ENCODE results near the gene LGI2. TPM values are rescaled to one million over a fixed set of nuclear protein-coding genes. Genes with fewer than 3 reads are reported as not detected.

Gene LGI2
- total and polyA plus RNA-seq, 4 donors: 0.18 to 1.8 (median 0.88) TPM

DNA sequence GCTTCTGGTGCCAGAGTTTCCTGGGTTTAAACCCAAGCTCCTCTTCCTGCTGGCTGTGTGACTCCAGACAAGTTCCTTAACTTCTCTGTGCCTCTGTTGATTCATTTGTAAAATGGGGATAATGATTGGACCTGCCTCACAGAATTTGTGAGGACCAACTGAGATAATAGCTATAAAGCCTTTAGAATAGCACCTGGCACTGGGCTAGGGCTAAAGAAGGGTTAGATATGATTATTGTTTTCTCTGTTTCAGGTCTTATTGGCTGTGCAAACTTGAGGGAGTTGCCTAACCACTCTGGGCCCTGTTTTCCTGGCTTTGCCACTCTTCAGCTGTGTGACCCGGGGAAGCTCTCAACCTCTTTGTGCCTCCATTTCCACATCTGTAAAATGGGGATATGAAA is 37.8 kb downstream of the LGI2 start:
- Histone ChIP-seq H3K9ac (ENCODE audit: insufficient read depth in 1 of 2, low read length in 2 of 2) (no peak overlapping the region), H3K4me3 (no peak overlapping the region), H3K27me3 (ENCODE audit: control insufficient read depth in 3 of 3, insufficient read depth in 3 of 3, low read length in 2 of 3) (no peaks in the 10 kb centered on the region), H3K36me3 (ENCODE audit: control insufficient read depth in 4 of 4, insufficient read depth in 4 of 4, low read length in 4 of 4) (no peaks in the 10 kb centered on the region), H3K4me1 (ENCODE audit: control insufficient read depth in 5 of 5, insufficient read depth in 5 of 5, low read length in 5 of 5) (peaks cover 0 to 3% (median 0%) of the 10 kb centered on the region in 5 donors), H3K9me3 (ENCODE audit: control insufficient read depth in 4 of 4, insufficient read depth in 3 of 4, low read length in 3 of 4) (peaks cover 0 to 5% (median 0%) of the 10 kb centered on the region in 4 donors), H3K27ac (ENCODE audit: low read depth in 1 of 2, low read length in 1 of 2) (no peak overlapping the region)
- DNase-seq: no peak
- whole genome bisulfite sequencing, 2 donors: 83 to 90% methylated on average over 1 of the region's 1 CpG
- TF ChIP-seq CTCF (IDR thresholded peaks at IDR 0.05; ENCODE audit: control extremely low read depth, extremely low read depth): no peak
- no peak for ATAC-seq (ENCODE audit: insufficient read depth, low FRiP score)

- H3K27ac ChIP-seq (ENCODE audit: low read depth in 1 of 2, low read length in 1 of 2): no peak overlapping the region
- TF ChIP-seq CTCF (IDR thresholded peaks at IDR 0.05; ENCODE audit: control extremely low read depth, extremely low read depth): no peak
- no peaks in the 10 kb centered on the region for H3K27me3 ChIP-seq (ENCODE audit: control insufficient read depth in 3 of 3, insufficient read depth in 3 of 3, low read length in 2 of 3)
- H3K36me3 ChIP-seq (ENCODE audit: control insufficient read depth in 4 of 4, insufficient read depth in 4 of 4, low read length in 4 of 4): no peaks in the 10 kb centered on the region
- DNase-seq (peak in 1 of 3 donors; percentile 15), ATAC-seq (ENCODE audit: insufficient read depth, low FRiP score) (no peak)
- H3K9ac ChIP-seq (ENCODE audit: insufficient read depth in 1 of 2, low read length in 2 of 2): no peak overlapping the region
- 59 to 76% methylated on average over 3 of the region's 3 CpGs for WGBS, 2 donors
- peaks cover 0 to 5% (median 0%) of the 10 kb centered on the region in 4 donors for H3K9me3 ChIP-seq (ENCODE audit: control insufficient read depth in 4 of 4, insufficient read depth in 3 of 4, low read length in 3 of 4)
- no peak overlapping the region for H3K4me3 ChIP-seq
- peaks cover 0 to 3% (median 0%) of the 10 kb centered on the region in 5 donors for H3K4me1 ChIP-seq (ENCODE audit: control insufficient read depth in 5 of 5, insufficient read depth in 5 of 5, low read length in 5 of 5)
These were observed 39.7 kb downstream of the LGI2 start for GRCh38 chr4:24991015-24991414.

DNA sequence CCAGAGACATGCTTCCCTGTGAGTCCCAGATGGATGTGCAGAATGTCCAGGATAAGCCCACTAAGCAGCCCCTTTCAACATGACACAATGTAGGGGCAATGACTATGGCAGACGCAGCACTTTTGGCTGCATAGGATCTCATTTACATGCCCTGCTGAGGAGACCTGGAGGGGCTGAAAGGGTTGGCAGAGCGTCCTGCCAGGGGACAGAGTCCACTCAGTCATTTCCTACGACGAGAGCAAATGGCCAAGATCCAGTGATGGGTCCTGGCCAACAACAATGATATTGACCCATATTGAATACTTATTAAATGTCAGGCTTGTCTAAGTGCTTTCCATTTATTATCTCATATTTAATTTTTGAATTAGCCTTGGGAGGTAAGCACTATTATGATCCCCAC is 41.4 kb downstream of the LGI2 start:
- H3K27ac ChIP-seq (ENCODE audit: low read depth in 1 of 2, low read length in 1 of 2): no peak overlapping the region
- H3K4me3 ChIP-seq: no peak overlapping the region
- no peak overlapping the region for H3K9ac ChIP-seq (ENCODE audit: insufficient read depth in 1 of 2, low read length in 2 of 2)
- ATAC-seq (ENCODE audit: insufficient read depth, low FRiP score) (no peak), DNase-seq (no peak)
- TF ChIP-seq CTCF (IDR thresholded peaks at IDR 0.05; ENCODE audit: control extremely low read depth, extremely low read depth): no peak
- no peaks in the 10 kb centered on the region for H3K36me3 ChIP-seq (ENCODE audit: control insufficient read depth in 4 of 4, insufficient read depth in 4 of 4, low read length in 4 of 4)
- no peaks in the 10 kb centered on the region for H3K27me3 ChIP-seq (ENCODE audit: control insufficient read depth in 3 of 3, insufficient read depth in 3 of 3, low read length in 2 of 3)
- peaks cover 0 to 3% (median 0%) of the 10 kb centered on the region in 5 donors for H3K4me1 ChIP-seq (ENCODE audit: control insufficient read depth in 5 of 5, insufficient read depth in 5 of 5, low read length in 5 of 5)
- 87 to 93% methylated on average over 4 of the region's 4 CpGs for WGBS, 2 donors
- H3K9me3 ChIP-seq (ENCODE audit: control insufficient read depth in 4 of 4, insufficient read depth in 3 of 4, low read length in 3 of 4): peaks cover 0 to 5% (median 0%) of the 10 kb centered on the region in 4 donors

- H3K27ac ChIP-seq (ENCODE audit: low read depth in 1 of 2, low read length in 1 of 2): no peak overlapping the region
- H3K9me3 ChIP-seq (ENCODE audit: control insufficient read depth in 4 of 4, insufficient read depth in 3 of 4, low read length in 3 of 4): peaks cover 0 to 5% (median 0%) of the 10 kb centered on the region in 4 donors
- no peaks in the 10 kb centered on the region for H3K36me3 ChIP-seq (ENCODE audit: control insufficient read depth in 4 of 4, insufficient read depth in 4 of 4, low read length in 4 of 4)
- no peaks in the 10 kb centered on the region for H3K27me3 ChIP-seq (ENCODE audit: control insufficient read depth in 3 of 3, insufficient read depth in 3 of 3, low read length in 2 of 3)
- 91 to 94% methylated on average over 1 of the region's 1 CpG for WGBS, 2 donors
- peak in 2 of 3 donors; percentile 27 to 32 for DNase-seq
- H3K4me1 ChIP-seq (ENCODE audit: control insufficient read depth in 5 of 5, insufficient read depth in 5 of 5, low read length in 5 of 5): peaks cover 0 to 4% (median 0%) of the 10 kb centered on the region in 5 donors
- peak; percentile 33 for TF ChIP-seq CTCF (IDR thresholded peaks at IDR 0.05; ENCODE audit: control extremely low read depth, extremely low read depth)
- no peak overlapping the region for H3K9ac ChIP-seq (ENCODE audit: insufficient read depth in 1 of 2, low read length in 2 of 2)
- no peak for ATAC-seq (ENCODE audit: insufficient read depth, low FRiP score)
- H3K4me3 ChIP-seq: no peak overlapping the region
These were observed 42.0 kb downstream of the LGI2 start for GRCh38 chr4:24988776-24989175.
